Measurements from ENCODE around the gene SH3RF3. TPM values are rescaled to one million over a fixed set of nuclear protein-coding genes. Genes with fewer than 3 reads are reported as not detected.

SH3RF3 gene
- total RNA-seq, result under 0.01 and 0.57 TPM in 2 replicates

DNA sequence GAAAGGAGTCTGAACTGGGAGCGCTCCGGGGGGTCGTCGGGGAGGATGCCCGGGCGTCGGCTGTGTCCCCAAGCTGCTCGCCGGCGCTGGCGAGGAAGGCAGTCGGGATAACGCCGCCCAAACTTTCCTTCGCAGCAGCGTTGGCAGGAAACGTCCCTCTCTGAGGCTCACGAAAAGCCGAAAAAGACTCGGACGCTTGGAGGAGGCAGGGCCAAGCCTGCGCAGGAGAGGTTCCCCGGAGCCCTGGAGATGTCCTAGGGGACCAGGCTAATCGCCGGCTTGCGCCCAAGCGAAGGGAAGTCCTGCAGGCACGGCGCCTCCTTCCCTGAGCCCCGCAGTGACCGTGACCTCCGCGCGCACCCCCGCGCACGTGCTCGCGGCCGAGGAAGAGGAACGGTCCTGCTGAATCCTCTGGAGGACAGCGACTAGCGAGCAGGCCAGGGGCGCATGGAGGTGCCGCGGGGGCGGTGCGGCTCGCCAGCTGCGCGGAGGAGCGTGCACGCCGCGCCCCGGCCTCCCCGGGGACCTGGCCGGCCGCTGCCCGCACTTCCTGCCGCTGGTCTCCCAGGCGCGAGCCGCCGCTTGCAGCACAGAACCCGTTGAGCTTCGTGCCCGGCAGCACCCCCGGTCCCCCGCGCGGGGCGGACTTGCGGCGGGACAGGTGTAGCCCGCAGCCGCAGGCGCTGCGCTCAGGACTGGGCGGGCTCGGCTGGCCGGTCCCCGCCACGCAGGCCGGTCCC is at the start of gene SH3RF3:
Gene SH3RF3 (plus strand): TSS at position 590 of the 740 bp plus-strand sequence.

Other genes with a start within 250 kb of the SH3RF3 start
- gene EDAR, start 140.0 kb upstream of the SH3RF3 start, total RNA-seq, result 0.14 and 0.34 TPM in 2 replicates

All from nasal cavity respiratory epithelium epithelial cell of viscerocranial mucosa (primary cell).